ENCODE data around the gene TDRD1.
A peak's percentile ranks its signal among the peaks of the same experiment; 100 is the strongest.
"Not testable (repeated sequence)": the region's sequence is repeated elsewhere in the genome, so short reads cannot be mapped to it uniquely, and the experiment has no call there.

TDRD1 gene, protein sequence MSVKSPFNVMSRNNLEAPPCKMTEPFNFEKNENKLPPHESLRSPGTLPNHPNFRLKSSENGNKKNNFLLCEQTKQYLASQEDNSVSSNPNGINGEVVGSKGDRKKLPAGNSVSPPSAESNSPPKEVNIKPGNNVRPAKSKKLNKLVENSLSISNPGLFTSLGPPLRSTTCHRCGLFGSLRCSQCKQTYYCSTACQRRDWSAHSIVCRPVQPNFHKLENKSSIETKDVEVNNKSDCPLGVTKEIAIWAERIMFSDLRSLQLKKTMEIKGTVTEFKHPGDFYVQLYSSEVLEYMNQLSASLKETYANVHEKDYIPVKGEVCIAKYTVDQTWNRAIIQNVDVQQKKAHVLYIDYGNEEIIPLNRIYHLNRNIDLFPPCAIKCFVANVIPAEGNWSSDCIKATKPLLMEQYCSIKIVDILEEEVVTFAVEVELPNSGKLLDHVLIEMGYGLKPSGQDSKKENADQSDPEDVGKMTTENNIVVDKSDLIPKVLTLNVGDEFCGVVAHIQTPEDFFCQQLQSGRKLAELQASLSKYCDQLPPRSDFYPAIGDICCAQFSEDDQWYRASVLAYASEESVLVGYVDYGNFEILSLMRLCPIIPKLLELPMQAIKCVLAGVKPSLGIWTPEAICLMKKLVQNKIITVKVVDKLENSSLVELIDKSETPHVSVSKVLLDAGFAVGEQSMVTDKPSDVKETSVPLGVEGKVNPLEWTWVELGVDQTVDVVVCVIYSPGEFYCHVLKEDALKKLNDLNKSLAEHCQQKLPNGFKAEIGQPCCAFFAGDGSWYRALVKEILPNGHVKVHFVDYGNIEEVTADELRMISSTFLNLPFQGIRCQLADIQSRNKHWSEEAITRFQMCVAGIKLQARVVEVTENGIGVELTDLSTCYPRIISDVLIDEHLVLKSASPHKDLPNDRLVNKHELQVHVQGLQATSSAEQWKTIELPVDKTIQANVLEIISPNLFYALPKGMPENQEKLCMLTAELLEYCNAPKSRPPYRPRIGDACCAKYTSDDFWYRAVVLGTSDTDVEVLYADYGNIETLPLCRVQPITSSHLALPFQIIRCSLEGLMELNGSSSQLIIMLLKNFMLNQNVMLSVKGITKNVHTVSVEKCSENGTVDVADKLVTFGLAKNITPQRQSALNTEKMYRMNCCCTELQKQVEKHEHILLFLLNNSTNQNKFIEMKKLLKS

DNA sequence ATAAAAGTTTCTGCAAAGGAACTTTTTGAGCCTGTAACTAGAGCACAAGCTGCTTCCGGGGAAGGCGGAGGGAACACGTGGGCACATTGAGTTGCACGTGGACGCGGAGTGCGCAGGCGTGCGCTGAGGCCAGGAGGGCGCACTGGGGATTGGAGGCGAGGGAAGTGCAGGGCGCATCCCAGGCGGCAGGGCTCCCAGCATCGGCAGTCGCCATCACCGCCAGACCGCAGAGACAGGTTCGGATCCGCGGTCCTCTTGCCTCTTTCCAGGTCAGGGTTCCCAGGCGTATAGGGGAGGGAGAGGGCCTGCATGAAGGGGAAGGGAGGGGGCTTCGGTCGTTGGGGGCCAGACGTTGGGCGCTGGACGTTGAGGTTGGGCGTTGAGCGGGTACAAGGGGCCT lies at the start of gene TDRD1:
TSS of gene TDRD1 (plus strand) at position 206 of the 400 bp plus-strand sequence. CDS start 8,479 bp downstream, outside the sequence.
- no peak for DNase-seq

DNA sequence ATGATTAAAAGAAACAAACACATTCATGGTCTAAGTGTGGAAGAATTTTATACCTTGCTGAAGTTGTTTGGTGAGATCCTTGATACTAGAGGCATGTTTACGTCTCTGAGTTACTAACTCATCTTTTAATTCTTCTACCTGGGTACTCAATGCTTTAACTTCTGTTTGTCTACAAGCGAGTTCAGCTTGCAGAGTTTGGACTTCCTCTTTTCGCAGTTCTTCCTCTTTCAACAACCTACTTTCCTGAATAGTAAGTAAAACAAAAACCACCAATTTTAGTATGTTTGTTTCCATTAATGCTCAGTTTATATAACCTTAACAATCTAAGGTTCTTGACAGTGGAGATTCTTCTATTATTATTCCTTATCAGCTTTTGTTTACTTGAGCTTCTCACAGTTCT lies 48.1 kb upstream of the TDRD1 start:
- DNase-seq, result no peak

DNA sequence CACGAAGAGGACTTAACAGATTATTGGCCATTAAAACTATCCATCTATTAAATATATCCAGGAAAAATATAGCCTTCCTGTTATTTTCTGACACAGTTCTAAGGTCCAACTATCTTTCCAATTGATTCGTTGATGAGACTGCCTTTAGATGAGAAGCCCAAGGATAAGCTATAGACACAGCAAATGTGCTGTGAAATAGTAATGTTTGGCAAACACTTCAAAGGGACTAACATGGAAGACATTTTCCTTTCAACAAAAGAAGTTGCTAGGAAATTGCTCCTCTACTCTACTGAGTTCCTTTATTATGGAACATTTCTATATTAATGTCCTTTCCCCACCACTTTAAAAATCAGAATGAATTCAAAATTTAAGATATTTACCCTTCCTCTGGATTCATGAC lies 43.7 kb upstream of the TDRD1 start:
- DNase-seq, result no peak

DNA sequence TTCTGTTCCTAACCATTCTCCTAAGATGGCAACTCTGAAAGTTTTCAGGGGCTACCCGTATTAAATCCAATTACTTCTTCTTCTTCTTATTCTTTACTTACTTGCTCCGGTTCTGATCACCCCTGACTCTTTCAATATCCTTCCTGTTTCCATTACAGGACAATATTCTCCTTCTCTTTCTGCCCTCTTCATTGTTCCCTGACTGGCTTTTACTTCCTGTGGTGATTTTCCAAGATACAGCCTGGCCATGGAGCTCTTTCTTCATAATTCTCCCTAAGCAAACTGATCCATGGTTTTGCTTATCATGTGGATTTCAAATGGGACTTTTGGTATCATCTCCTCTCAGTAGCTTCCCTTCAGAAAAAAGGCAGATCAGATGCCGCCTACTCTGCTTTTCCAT lies 40.6 kb upstream of the TDRD1 start:
- DNase-seq, result no peak

DNA sequence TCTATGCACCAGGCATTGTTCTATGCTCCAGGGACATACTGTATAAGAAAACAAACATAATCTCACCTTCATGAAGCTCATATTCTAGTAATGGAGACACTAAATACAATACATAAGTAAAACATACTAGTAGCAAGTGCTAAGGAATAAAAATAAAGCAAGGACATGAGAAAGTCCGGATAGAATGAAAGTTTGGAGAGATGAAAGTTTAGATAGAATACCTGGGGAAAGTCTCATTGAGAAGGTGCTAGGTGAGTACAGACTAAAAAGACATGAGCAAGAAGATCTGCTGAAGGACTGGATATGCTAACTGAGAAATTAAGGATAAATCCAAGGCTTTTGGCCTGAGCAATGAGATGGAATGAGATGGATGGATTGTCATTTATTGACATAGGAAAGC lies 39.1 kb upstream of the TDRD1 start:
- DNase-seq, result no peak

DNA sequence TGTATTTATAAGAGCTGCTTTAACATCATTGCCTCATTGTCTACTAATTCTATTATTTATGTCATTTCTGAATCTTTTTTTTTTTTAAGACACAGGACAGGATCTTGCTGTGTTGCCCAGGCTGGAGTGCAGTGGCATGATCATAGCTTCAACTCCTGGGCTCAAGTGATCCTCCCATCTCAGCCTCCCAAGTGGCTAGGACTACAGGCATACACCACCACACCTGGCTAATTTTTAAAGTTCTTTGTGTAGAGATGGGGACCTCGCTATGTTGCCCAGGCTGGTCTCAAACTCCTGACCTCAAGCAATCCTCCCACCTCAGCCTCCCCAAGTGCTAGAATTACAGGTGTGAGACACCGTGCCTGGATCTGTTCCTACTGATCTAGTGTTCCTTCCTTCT lies 38.3 kb upstream of the TDRD1 start:
- not testable (repeated sequence) for DNase-seq

DNA sequence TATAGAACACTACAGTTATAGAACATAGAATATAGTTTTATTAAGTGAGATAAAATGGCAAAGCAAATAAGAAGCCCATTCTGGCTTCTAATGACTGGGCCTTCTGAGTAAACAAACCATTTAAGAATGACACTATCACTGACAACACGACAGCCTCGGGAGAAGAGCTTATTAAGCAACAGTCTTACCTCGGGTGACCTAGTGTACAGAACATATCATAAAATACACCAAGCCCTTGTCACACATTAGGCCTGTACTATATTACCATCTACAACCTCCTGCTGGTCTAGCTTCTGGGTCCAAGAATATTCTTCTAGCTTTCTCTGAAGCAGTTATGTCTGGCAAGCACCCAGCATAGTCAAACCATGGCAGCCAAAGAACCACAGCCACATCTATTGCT lies 37.1 kb upstream of the TDRD1 start:
- DNase-seq, result no peak

DNA sequence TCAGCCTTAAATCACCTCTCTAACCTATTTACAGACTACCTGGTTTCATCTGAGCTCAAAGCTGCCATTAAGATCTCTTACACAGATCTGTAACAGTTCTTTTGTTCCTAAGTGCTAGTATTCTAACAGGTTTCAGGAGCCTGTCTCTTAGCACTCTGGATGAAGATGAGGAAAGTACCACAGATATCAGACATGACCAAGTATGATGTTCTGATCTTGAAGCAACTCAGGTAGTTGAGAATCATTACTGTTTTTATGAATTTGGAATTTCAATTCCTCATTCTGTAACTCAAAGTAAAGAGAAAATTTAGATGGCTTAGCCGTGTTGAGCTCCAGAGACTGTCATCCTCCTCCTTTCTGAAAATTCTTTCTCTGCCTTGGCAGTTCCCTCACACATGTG lies 36.0 kb upstream of the TDRD1 start:
- DNase-seq, result no peak

DNA sequence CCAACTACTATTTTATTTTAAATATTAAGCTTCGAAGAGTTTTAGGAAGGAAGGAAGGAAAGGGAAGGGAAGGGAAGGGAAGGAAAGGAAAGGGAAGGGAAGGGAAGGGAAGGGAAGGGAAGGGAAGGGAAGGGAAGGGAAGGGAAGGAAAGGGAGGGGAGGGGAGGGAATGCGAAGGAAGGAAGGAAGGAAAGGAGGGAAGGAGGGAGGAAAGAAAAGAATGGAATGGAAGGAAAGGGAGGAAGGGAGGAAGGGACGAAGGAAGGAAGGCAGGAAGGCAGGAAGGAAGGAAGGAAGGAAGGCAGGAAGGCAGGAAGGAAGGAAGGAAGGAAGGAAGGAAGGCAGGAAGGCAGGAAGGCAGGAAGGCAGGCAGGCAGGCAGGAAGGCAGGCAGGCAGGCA lies 29.7 kb upstream of the TDRD1 start:
- not testable (repeated sequence) for DNase-seq

DNA sequence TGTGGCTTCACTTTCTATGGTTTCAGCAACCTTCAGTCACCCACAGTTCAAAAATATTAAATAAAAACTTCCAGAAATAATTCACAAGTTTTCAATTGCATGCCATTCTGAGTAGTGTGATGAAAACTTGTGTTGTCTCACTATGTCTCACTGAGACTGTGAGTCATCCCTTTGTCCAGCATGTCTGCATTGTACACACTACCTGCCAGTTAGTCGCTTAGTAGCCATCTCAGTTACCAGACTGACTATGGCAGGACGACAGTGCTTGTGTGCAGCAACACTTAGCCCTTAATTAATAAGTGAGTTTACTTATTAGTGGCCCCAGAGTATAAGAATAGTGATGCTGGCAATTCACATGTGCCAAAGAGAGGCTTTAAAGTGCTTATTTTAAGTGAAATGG lies 27.7 kb upstream of the TDRD1 start:
- no peak for DNase-seq

DNA sequence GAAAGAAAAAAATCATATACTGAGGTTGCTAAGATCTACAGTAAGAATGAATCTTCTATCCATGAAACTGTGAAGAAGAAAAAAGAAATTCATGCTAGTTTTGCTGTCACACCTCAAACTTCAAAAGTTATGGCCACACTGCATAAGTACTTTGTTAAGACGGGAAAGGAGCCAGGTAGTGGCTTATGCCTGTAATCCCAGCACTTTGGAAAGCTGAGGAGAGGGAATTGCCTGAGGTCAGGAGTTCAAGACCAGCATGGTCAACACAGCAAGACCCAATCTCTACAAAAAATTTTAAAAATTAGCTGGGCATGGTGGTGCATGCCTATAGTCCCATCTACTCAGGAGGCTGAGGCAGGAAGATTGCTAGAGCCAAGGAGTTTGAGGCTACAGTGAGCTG lies 27.3 kb upstream of the TDRD1 start:
- DNase-seq, result no peak

DNA sequence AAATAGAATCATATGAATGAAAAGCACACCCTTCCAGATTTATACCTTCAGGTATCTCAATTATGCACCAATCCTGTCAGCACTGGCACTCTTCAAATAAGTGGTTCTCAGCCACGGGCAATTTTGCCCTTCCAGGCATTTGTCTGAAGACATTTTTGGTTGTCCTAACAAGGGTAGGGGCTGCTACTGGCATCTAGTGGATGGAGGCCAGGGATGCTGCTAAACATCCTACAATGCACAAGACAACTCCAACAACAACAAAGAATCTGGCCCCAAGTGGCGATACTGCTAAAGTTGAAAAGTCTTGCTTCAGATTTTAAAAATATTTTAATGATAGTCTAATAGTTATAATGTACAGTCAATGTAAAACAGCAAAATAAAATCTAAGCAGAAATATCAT lies 21.2 kb upstream of the TDRD1 start:
- DNase-seq, result no peak

DNA sequence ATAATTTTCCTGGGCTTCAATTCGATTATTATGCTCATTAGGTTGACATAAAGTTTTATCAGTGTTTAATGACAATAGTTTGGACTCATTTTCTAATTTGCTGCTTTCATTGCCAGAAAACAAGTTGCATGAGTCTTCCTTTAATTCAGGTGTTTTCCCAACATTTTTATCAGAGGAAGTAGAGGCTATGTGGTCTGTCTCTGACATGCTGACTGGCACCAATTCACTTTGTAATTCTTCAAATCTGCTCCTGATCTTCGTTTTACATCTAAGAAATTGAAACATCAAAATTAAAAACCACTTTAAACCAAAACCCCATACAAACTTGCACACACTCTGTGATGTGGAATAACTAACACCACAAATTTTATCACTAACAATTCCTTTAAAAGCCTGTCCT lies 16.1 kb upstream of the TDRD1 start:
- no peak for DNase-seq

DNA sequence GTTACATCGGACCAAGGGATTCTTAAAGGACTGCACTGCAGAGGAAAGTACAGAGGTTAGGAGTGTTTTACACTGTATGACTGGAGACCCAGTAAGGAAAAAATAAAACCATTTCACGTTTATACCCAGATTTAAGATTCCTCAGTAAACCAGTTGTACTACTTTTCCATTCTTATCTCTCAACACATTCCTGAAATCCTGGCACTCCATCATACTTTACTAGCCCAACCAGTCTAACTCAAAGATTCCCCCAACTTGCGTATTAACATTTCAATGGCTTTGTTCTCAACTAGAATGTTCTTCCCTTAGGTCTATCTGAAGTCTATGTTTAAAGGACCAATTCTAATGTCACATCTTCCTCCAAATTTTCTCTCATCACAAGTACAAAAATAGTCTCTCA lies 13.1 kb upstream of the TDRD1 start:
- DNase-seq, result no peak

DNA sequence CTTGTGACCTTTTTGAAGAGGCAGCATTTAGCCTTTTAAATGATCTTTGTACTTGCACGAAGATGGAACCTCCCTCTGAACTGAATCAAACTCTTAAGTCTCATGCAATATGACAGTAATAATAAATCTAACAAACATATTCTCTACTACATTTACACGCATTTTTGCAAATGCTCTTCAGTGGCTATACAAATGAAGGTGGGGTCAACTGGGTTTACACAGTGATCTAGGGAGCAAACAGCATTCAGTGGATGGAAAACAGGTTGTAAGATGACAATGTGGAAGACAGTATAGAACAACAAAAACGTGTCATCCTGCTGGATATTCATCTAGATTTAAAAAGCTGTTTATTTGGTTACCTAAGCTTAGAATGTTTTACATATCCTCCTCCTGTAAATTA lies 12.7 kb upstream of the TDRD1 start:
- no peak for DNase-seq

DNA sequence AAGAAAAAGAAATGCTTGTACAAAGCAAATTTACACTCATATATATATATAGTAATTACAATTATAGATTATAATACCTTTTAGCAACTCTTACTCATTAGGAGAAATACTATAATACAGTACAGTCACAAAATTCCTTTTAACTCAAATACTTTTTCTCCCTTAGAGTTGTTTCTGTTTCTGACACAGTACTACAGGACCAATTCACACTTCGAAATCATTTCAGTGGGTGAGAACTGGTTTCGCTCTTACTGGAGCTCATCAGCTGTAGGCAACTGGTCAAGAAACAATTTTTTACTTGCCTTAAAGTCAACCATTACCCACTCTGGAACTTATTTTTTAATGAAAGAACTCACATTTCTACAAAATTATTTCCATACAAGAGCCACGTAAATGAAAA lies 11.2 kb upstream of the TDRD1 start:
- DNase-seq, result no peak

DNA sequence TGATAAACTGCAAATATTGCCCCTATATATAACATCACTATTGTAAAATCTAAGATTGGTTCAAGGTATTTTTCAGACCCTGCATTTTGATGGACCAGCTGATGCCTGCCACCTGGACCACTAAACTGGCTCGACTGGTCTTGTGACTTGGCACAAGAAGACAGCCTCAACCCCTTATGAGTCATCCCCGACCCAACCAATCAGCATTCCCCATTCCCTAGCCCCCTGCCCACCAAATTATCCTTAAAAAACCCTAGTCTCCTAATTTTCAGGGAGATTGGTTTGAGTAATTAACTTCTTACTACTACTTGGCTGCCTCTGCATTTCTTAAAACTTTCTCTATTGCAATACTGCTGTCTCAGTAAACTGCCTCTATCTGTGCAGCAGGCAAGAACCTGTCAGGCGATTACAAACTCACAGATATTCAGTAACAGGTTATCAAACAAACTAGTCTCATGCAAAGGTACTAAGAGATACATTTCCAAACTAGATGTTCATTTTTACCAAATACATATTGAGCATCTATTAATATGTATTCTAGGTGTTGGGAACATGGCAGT lies 10.6 kb upstream of the TDRD1 start:
- no peak for DNase-seq

DNA sequence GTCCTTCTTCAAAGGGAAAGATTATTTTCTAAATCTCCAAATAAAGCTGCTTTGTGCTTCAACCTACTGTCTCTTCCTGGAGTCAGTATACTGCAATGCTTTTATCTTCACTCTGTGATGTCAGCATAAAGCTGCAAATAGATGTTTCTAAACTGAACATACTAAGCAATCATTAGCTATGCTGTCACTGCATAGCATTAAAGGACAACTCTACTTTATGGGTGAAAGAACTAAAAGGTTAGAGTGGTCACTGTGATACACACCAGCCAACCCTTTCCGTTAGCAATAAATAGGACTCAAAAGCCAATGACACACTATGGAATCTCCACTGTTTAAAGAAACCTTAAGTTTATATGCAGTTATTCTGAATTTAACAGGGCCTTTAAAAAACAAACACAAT lies 6.9 kb upstream of the TDRD1 start:
- no peak for DNase-seq

DNA sequence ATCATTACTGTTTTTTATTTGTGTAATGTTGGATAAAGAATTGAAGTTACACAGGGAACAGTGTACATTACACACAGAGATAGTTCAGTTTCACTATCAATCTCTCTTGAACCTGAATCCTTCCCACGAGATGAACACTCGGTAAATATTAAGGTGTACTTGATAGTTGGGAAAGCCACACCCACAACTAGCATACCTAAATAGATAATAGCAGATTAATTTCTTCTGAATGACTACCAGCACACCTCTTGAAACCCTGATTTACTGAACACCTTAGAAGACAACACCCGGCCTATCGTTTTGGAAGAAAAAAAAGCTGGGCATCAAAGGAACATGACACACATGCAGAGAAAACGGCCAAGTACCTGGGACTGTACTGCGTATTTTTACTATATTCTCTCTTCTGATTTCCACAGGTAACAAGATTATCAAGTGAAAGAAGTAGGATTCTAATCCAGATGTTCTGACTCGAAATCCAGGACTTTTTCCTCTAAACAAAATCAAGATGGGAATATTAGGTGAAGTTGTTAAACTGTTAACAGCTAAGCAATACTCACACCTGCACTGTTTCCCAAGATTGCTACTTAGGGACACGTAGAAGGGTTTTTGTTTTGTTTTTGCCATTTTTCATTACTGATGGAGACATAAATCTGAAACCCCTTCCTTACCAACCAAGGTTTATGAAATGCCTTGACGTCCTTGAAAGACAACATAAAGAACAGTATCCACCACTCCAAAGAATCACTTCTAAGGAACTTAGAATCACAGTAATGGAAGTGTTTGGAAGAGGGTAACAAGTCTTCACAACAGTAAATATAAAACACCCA lies 6.2 kb upstream of the TDRD1 start:
- DNase-seq, result peak; percentile 31

DNA sequence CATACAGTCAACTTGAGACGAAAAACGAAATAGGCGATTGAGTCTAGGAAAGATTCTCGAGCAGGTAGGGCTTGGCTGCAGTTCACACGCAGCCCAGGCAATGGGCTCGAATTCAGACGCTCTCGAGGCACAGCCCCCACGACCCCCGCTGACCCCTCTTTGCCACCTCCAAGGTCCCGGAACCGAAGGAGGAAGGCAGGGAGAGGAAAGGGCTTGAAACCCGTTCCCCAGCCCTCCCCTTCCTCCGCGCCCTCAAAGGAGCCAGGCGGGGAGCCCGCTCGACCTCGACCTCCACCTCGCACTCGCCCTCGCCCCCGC lies 5.6 kb upstream of the TDRD1 start:
- DNase-seq, result no peak

DNA sequence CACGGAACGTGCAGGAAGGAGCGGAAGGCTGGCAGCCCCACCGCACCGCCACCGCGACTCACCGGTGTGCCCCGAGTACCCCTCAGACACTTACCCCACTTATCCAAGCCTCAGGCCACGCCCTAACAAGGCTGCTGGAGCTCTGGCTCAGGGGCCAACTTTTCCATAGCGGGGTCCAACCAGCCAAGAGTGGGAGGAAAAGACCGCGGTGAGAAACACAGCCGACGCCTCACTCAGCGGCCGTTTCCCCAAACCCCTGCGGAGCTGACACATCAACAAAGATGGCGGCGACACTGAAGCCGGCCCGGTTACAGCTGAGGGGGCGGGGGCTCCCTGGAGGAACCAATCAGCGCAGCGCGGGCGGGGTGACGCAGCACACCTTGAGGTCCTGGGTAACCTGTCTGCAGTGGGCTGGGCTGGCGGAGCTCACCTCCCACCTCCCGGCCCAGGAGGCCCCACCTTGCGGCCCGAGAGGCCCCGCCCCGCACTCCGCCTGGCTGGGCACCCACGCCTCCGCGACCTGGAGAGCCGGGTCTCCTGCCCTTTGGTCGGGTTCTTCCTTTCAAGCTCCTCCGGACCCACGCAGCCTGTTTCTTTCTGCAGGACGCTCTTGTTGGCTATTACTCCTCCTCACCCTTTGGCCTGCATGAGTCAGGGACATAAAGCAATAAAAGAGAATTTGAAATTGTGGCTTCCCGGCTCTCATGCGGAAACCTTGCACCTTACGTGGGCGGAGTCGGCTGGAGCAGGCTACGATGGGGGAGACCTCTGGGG lies 5.0 kb upstream of the TDRD1 start, which contains the start of gene CCDC186:
TSS of gene CCDC186 (minus strand) at position 283 of the 774 bp plus-strand sequence. CDS start 10,935 bp downstream, outside the sequence.
- DNase-seq, result peak; percentile 88

Data from midbrain (tissue), 1 donor.